ENCODE results near the gene EXOC2. TPM values are rescaled to one million over a fixed set of nuclear protein-coding genes. Genes with fewer than 3 reads are reported as not detected.
A peak's percentile ranks its signal among the peaks of the same experiment; 100 is the strongest.

The EXOC2 gene, protein sequence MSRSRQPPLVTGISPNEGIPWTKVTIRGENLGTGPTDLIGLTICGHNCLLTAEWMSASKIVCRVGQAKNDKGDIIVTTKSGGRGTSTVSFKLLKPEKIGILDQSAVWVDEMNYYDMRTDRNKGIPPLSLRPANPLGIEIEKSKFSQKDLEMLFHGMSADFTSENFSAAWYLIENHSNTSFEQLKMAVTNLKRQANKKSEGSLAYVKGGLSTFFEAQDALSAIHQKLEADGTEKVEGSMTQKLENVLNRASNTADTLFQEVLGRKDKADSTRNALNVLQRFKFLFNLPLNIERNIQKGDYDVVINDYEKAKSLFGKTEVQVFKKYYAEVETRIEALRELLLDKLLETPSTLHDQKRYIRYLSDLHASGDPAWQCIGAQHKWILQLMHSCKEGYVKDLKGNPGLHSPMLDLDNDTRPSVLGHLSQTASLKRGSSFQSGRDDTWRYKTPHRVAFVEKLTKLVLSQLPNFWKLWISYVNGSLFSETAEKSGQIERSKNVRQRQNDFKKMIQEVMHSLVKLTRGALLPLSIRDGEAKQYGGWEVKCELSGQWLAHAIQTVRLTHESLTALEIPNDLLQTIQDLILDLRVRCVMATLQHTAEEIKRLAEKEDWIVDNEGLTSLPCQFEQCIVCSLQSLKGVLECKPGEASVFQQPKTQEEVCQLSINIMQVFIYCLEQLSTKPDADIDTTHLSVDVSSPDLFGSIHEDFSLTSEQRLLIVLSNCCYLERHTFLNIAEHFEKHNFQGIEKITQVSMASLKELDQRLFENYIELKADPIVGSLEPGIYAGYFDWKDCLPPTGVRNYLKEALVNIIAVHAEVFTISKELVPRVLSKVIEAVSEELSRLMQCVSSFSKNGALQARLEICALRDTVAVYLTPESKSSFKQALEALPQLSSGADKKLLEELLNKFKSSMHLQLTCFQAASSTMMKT
- 10 to 100 TPM; 22.1 to 30.8 (median 26.5) TPM for total RNA-seq
- 44.5 TPM for total RNA-seq (2013)

DNA sequence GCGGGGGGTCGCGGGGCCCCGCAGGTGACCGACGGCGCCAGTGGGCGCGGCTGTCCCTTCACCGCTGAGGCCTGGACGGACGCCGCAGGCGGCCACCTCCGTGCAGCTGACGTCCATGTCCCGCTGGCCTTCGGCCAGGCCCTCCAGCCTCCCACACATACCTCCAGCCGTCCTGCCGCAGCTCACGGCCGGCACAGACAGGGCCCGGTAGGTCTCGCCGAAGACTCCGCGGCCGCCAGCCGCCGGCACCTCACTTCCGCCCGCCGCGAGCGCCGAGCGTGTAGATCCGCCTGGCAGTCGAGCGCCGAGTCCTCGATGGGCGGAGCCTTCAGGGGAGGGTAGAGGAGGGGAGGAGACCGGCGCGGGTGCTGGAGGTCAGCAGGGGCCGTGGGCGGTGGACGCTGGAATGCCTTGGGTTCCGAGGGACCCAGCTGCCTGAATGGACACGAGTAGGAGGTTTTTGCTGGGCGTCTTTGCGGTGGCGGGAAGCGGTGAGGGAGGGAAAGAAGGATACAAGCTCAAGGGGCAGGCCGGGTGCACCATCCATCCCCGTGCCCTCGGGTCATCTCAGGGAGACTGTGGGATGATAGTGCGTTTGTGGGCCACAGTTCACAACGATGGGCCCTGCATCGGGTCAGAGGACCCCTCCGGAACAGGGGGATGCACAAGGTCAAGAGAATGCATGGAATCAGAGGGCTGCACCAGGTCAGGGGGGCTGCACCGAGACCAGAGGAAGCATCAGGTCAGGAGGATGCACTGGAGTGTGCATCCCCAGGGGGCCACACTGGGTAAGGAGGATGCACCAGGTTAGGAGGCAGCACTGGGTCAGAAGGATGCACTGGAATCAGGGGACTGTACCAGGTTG is at the start of gene EXOC2:
TSS of gene EXOC2 (minus strand) at position 282 of the 865 bp plus-strand sequence. CDS start 55,321 bp downstream, outside the sequence.
- Mint-ChIP-seq H3K27me3 (ENCODE audit: low read depth in 2 of 2) (no peaks in the 10 kb centered on the region), H3K4me3 (peak within 1 kb of the TSS; percentile 92), H3K9me3 (no peaks in the 10 kb centered on the region), H3K27ac (peak within 1 kb of the TSS; percentile 82 to 89), H3K4me1 (peaks cover 27 to 31% of the 10 kb centered on the region in 2 donors), H3K36me3 (no peaks in the 10 kb centered on the region)
- WGBS (ENCODE audit: insufficient coverage) = 1% methylated on average over 63 of the region's 63 CpGs
- Histone ChIP-seq H3K36me3 (ENCODE audit: control insufficient read depth, insufficient read depth, low read length) (peaks cover 9% of the 10 kb centered on the region), H3K27ac (ENCODE audit: low read length) (peak within 1 kb of the TSS; percentile 73), H3K9me3 (ENCODE audit: control insufficient read depth, insufficient read depth, low read length) (no peaks in the 10 kb centered on the region), H3K27me3 (ENCODE audit: control insufficient read depth, insufficient read depth, low read length) (no peaks in the 10 kb centered on the region), H3K4me1 (ENCODE audit: control insufficient read depth, insufficient read depth, low read length) (peaks cover 14% of the 10 kb centered on the region), H3K4me3 (ENCODE audit: low read length) (peak within 1 kb of the TSS; percentile 79)
- DNase-seq = peak; percentile 82 to 89
- peak; percentile 87 to 93 (median 91) for ATAC-seq
- TF ChIP-seq, protein P1, sequence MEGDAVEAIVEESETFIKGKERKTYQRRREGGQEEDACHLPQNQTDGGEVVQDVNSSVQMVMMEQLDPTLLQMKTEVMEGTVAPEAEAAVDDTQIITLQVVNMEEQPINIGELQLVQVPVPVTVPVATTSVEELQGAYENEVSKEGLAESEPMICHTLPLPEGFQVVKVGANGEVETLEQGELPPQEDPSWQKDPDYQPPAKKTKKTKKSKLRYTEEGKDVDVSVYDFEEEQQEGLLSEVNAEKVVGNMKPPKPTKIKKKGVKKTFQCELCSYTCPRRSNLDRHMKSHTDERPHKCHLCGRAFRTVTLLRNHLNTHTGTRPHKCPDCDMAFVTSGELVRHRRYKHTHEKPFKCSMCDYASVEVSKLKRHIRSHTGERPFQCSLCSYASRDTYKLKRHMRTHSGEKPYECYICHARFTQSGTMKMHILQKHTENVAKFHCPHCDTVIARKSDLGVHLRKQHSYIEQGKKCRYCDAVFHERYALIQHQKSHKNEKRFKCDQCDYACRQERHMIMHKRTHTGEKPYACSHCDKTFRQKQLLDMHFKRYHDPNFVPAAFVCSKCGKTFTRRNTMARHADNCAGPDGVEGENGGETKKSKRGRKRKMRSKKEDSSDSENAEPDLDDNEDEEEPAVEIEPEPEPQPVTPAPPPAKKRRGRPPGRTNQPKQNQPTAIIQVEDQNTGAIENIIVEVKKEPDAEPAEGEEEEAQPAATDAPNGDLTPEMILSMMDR (IDR thresholded peaks at IDR 0.05) = no peak
- intact Hi-C loops (cut with micrococcal nuclease) = no loop called here

DNA sequence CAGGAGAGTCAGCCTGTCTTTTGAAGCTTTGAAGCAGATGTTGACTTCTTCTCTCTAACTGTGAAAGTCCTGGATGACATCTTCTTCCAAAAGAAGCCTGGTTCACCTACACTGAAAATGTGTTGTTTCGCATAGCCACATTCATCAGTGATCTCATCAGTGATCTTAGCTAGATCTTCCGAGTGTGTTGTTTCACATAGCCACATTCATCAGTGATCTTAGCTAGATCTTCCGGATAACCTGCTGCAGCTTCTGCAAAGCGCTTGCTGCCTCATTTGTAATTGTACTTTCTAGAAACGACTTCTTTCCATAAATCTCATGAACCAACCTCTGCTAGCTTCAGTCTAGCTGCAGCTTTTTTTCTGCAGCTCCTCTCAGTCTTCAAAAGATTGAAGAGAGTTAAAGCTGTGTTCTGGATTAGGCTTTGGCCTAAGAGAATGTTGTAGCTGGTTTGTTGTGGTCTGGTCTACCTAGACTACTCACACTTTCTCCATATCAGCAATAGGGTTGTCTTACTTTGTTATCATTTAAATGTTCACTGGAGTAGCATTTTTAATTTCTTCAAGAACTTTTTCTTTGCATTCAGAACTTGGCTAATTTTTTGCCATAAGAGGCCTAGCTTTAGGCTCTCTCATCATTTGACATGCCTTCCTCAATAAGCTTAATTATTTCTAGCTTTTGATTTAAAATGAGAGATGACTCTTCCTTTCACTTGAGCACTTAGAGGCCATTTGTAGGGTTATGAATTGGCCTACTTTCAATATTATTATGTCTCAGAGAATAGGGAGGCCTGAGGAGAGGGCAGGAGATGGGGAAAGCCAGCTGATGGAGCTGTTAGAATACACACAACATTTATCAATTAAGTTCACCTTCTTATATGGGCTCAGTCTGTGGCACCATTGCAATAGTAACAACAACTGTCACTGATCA is 48.7 kb upstream of the EXOC2 start:
- no peaks in the 10 kb centered on the region for H3K9me3 ChIP-seq (ENCODE audit: control insufficient read depth, insufficient read depth, low read length)
- TF ChIP-seq, protein P1 (IDR thresholded peaks at IDR 0.05) = no peak
- intact Hi-C loops (cut with micrococcal nuclease) = no loop called here
- H3K36me3 ChIP-seq (ENCODE audit: control insufficient read depth, insufficient read depth, low read length) = no peaks in the 10 kb centered on the region
- H3K27me3 Mint-ChIP-seq (ENCODE audit: low read depth in 2 of 2) = peaks cover 7 to 10% of the 10 kb centered on the region in 2 donors
- H3K27ac Mint-ChIP-seq = no peak overlapping the region
- no peak for DNase-seq
- ATAC-seq = no peak
- H3K27me3 ChIP-seq (ENCODE audit: control insufficient read depth, insufficient read depth, low read length) = no peaks in the 10 kb centered on the region
- 87% methylated on average over 5 of the region's 5 CpGs for WGBS (ENCODE audit: insufficient coverage)
- no peaks in the 10 kb centered on the region for H3K9me3 Mint-ChIP-seq
- no peak overlapping the region for H3K4me3 Mint-ChIP-seq
- no peak overlapping the region for H3K4me3 ChIP-seq (ENCODE audit: low read length)
- no peak overlapping the region for H3K27ac ChIP-seq (ENCODE audit: low read length)
- no peaks in the 10 kb centered on the region for H3K4me1 ChIP-seq (ENCODE audit: control insufficient read depth, insufficient read depth, low read length)
- H3K4me1 Mint-ChIP-seq = no peaks in the 10 kb centered on the region
- no peaks in the 10 kb centered on the region for H3K36me3 Mint-ChIP-seq

Data from natural killer cell (primary cell).